ENCODE measurements around the gene OR6B3. TPM values are rescaled to one million over a fixed set of nuclear protein-coding genes. Genes with fewer than 3 reads are reported as not detected.

The OR6B3 gene
- total RNA-seq, 2 donors from 2014 or later: not detected

- H3K27ac ChIP-seq: no peak overlapping the region
- H3K9me3 ChIP-seq: no peaks in the 10 kb centered on the region
- no peaks in the 10 kb centered on the region for H3K36me3 ChIP-seq
- no peaks in the 10 kb centered on the region for H3K4me1 ChIP-seq (ENCODE audit: control insufficient read depth in 1 of 2, low read depth in 2 of 2)
- DNase-seq (ENCODE audit: low spot score) (no peak), ATAC-seq (ENCODE audit: insufficient number of reproducible peaks, low FRiP score, low read depth) (no peak)
- H3K4me3 ChIP-seq: no peak overlapping the region
- TF ChIP-seq CTCF (IDR thresholded peaks at IDR 0.05): no peak
- H3K27me3 ChIP-seq (replicated peaks; ENCODE audit: insufficient read depth): no peaks in the 10 kb centered on the region
Measured at GRCh38 chr2:240037358-240037757, 16.0 kb downstream of the OR6B3 start.

GRCh38 chr2:240033330-240033678 lies 20.0 kb downstream of the OR6B3 start:
- ATAC-seq (ENCODE audit: insufficient number of reproducible peaks, low FRiP score, low read depth) (no peak), DNase-seq (ENCODE audit: low spot score) (no peak)
- Histone ChIP-seq H3K4me1 (ENCODE audit: control insufficient read depth in 1 of 2, low read depth in 2 of 2) (no peaks in the 10 kb centered on the region), H3K4me3 (no peak overlapping the region), H3K9me3 (no peaks in the 10 kb centered on the region), H3K27me3 (replicated peaks; ENCODE audit: insufficient read depth) (no peaks in the 10 kb centered on the region), H3K36me3 (no peaks in the 10 kb centered on the region), H3K27ac (no peak overlapping the region)
- no peak for TF ChIP-seq CTCF (IDR thresholded peaks at IDR 0.05)

- ATAC-seq (ENCODE audit: insufficient number of reproducible peaks, low FRiP score, low read depth) (no peak), DNase-seq (ENCODE audit: low spot score) (no peak)
- Histone ChIP-seq H3K4me1 (ENCODE audit: control insufficient read depth in 1 of 2, low read depth in 2 of 2) (no peaks in the 10 kb centered on the region), H3K4me3 (no peak overlapping the region), H3K9me3 (no peaks in the 10 kb centered on the region), H3K36me3 (no peaks in the 10 kb centered on the region), H3K27ac (no peak overlapping the region), H3K27me3 (replicated peaks; ENCODE audit: insufficient read depth) (no peaks in the 10 kb centered on the region)
- TF ChIP-seq CTCF (IDR thresholded peaks at IDR 0.05): no peak
Measured at GRCh38 chr2:240032406-240033329, 20.7 kb downstream of the OR6B3 start.

GRCh38 chr2:240030379-240031094 lies 22.8 kb downstream of the OR6B3 start, which contains the start of gene OR6B2:
OR6B2 (minus strand) TSS chr2:240030429; CDS start chr2:240030429, 0 bp downstream.
- DNase-seq (ENCODE audit: low spot score) (no peak), ATAC-seq (ENCODE audit: insufficient number of reproducible peaks, low FRiP score, low read depth) (no peak)
- H3K27me3 ChIP-seq (replicated peaks; ENCODE audit: insufficient read depth): no peaks in the 10 kb centered on the region
- no peak within 1 kb of the TSS for H3K4me3 ChIP-seq
- no peaks in the 10 kb centered on the region for H3K9me3 ChIP-seq
- no peaks in the 10 kb centered on the region for H3K36me3 ChIP-seq
- no peak within 1 kb of the TSS for H3K27ac ChIP-seq
- no peak for TF ChIP-seq CTCF (IDR thresholded peaks at IDR 0.05)
- H3K4me1 ChIP-seq (ENCODE audit: control insufficient read depth in 1 of 2, low read depth in 2 of 2): no peaks in the 10 kb centered on the region

GRCh38 chr2:240024766-240025165 lies 28.6 kb downstream of the OR6B3 start:
- TF ChIP-seq CTCF (IDR thresholded peaks at IDR 0.05): no peak
- DNase-seq (ENCODE audit: low spot score) (no peak), ATAC-seq (ENCODE audit: insufficient number of reproducible peaks, low FRiP score, low read depth) (no peak)
- Histone ChIP-seq H3K27ac (peak overlapping the region in 1 of 2 donors; percentile 98), H3K9me3 (no peaks in the 10 kb centered on the region), H3K27me3 (replicated peaks; ENCODE audit: insufficient read depth) (no peaks in the 10 kb centered on the region), H3K4me1 (ENCODE audit: control insufficient read depth in 1 of 2, low read depth in 2 of 2) (peaks cover 9 to 12% of the 10 kb centered on the region in 2 donors), H3K36me3 (peaks cover 8% of the 10 kb centered on the region), H3K4me3 (peak overlapping the region; percentile 100)
